NCI-H69 (cell line): ENCODE results near the gene GREB1L.
"Not testable (repeated sequence)": the region's sequence is repeated elsewhere in the genome, so short reads cannot be mapped to it uniquely, and the experiment has no call there.

Experiments
- DNase-seq: peaks from one replicate; lab custom pipeline; 2025; lab: John Stamatoyannopoulos, UW

Gene GREB1L

DNA sequence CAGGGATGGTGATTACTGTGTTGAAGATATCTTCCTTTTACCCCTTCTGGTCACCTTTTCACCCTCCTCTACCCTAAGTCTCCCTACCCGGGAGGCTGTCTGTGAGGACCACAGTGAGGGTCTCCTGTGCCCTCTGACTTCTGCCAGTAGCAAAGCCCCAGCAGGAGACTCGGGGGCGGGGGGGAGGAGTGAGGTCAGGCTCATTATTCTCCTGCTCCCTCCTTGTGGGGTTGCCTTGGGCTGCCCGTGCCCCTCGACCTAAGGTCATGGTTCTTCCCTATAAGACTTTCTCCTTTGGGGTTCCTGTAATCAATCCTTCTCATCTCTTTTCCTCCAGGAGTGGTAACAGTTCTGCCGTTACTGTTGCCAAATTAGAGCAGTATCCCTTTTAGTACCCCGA lies 65.5 kb downstream of the GREB1L start:
- DNase-seq = no peak

- no peak for DNase-seq
These were observed 67.2 kb downstream of the GREB1L start for GRCh38 chr18:21309248-21309647.

DNA sequence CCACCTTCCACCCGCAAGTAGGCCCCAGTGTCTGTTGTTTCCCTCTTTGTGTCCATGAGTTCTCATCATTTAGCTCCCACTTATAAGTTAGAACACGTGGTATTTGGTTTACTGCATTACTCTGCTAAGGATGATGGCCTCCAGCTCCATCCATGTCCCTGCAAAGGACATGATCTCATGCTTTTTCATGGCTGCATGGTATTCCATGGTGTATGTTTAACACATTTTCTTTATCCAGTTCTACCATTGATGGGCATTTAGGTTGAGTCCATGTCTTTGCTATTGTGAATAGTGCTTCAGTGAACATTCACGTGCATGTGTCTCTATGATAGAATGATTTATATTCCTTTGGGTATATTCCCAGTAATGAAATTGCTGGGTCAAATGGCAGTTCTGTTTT lies 69.9 kb downstream of the GREB1L start:
- not testable (repeated sequence) for DNase-seq

DNA sequence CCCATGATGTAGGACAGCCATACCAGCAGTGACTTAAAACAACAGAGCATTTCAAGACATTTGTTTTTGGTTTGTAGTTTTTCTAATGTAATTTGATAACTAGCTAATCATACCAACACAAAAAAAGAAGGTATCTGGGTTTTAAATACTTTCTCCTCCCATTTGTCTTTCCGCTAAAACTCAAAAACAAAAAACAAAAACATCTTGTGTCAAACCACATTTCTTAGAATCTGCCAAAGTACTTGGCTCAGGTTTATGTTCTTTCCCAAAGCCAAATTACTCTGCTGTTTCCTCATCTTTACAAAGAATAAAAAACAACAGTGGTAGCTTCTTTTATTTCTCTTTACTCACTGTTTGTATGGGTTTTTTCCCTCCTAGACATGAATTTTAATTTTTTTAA lies 71.5 kb downstream of the GREB1L start:
- DNase-seq = no peak

DNA sequence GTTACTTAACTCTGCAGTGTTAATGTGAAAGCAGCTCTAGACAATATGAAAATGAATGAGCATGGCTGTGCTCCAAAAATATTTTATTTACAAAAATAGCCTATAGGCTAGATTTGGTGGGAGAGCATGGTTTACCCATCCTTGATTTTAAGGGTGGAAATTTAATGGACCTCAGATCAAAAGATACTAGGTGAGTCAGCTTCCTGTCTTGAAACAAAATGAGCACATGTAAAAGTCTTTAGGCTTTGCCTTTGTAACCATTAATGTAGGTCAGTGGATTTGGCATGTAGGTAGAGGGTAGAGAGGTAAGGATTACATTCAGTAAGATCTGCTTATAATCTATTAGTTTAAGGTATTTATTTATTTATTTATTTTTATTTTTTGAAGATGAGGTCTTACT lies 72.7 kb downstream of the GREB1L start:
- DNase-seq = peak; percentile 44

DNA sequence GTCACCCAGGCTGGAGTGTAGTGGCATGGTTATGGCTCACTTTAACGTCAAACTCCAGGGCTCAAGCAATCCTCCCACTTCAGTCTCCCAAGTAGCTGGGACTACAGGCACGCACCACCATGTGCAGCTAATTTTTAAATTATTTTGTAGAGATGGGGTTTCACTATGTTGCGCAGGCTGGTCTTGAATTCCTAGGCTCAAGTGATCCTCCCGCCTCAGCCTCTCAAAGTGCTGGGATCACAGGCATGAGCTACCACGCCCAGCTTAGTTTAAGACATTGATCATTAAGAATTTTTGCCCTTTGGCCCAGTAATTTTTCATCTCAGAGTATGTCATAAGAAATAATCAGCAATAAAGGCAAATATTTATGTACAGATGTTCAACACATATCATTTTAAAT lies 73.1 kb downstream of the GREB1L start:
- DNase-seq = not testable (repeated sequence)

- peak; percentile 25 for DNase-seq
These were observed 73.7 kb downstream of the GREB1L start for GRCh38 chr18:21315741-21316197.

- DNase-seq = no peak
These were observed 74.3 kb downstream of the GREB1L start for GRCh38 chr18:21316296-21316695.

DNA sequence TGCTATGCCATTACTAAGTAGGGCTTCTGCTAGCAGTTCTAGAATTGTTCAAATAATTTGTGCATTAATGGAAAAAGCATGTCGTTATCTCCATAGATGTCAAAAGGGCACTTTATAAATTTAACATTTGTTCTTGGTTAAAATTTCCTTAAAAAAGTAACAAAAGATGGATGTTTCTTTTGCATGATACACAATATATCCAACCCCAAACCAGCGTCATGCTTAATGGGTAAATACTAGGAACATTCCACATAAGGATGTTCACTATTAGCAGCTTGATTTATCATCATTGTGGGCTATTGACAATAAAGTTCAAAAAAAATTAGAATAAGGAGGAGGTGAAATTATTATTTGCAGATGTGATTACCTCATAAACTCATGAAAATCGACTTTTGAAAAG lies 79.7 kb downstream of the GREB1L start:
- DNase-seq = no peak

DNA sequence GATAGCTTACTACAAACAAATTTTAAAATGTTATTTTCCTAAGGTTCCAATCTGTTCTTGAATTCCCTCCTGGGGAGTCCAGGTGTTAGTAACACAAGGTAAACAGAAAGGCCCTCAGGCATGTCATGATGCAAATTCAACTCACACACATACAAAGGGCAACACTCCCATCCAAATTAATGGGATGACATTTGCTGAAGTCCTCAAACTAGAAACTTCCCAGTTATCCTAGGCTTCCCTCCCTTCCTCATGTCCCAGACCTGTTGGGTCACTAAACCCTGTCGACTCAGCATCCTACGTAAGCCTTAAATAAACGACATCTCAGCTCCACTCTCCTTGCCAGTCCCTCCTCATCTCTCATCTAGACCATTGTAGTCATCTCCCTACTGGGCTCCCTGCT lies 85.1 kb downstream of the GREB1L start:
- DNase-seq = peak; percentile 93

DNA sequence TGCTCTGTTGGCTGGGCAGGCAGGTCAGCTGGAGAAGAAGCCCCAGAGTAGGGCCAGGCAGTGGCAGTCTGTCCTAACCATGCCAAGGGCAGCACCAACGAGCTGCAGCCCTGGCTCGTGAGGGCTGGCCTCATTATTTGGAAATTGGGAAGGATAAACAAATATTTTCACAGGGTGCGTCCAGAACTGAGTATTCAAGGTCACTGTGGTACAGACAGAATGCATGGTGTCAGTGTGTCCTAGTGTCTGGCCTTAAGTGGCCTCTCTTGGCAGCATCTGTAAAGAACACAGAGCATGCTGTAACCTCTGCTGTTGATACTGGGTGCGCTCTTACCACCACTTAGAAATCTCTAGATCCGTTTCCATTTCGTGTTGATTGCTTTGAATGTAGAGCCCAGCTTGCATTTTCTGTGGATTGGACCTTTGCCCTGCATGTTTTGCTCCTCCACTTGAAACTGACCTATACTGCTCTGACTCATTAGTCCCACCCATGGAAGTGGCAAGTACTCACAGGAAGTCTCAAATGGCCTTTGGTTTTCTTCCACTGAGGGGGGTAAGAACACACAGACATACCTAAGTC lies 88.2 kb downstream of the GREB1L start:
- peak; percentile 58 for DNase-seq

GRCh38 chr18:21331065-21331464 lies 89.0 kb downstream of the GREB1L start:
- peak; percentile 30 for DNase-seq

GRCh38 chr18:21335927-21336488 lies 94.0 kb downstream of the GREB1L start:
- no peak for DNase-seq

- no peak for DNase-seq
These were observed 94.8 kb downstream of the GREB1L start for GRCh38 chr18:21336846-21337245.

DNA sequence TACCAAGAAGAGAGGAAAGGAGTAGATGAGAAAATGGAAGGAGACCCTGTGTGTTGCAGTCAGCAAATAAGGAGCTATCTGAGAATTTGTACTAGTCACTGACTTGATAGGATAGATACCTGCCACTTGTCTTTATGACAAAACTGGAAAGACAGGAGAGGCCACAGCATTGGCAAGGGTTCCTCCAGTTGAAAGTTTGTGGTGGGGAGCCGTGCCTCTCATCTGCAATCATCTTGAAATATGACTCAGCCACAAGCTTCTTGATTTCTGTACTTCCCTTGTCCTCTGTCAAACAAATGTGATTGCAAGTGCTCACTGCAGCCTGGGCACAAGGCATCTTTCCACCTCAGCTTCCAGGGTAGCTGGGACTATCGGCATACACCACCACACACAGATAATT lies 99.1 kb downstream of the GREB1L start:
- no peak for DNase-seq

GRCh38 chr18:21342372-21342771 lies 100.3 kb downstream of the GREB1L start:
- peak; percentile 73 for DNase-seq

- DNase-seq = no peak
These were observed 102.8 kb downstream of the GREB1L start for GRCh38 chr18:21344860-21345259.

DNA sequence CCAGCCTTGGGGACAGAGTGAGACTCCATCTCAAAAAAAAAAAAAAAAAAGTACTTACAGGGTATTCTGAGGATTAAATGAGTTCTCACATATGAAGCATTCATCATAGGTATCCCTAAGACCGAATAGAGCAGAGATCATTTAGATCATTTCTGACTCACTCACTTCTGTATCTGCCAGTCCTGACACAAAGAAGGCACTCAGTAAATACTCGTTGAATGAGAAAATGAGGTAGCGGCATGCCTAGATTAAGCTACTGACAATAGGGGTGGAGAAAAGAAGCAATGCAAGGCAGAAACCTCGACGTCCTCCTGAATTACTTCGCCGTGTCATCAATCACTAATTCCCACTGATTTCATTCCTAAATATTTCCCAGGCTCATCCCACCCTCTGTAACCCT lies 103.8 kb downstream of the GREB1L start:
- DNase-seq = peak; percentile 29

DNA sequence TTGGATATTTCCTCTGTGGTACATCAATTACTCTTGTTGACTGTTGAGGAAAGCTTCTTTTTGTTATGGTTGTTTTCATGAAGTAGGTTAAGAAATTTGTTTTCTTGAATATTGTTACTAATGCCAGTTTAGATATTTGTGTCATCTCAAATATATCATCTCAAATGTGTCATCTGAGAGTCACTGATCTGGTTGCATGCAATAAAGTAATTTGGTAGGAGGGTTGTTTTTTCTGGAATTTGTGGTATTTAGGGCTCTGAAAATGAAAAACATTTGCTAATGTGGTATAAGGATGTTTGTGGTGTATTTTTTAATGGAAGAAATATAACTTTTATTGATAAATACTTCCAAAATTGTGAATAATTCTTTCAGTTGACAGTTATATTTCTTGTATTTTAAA lies 117.7 kb downstream of the GREB1L start:
- DNase-seq = no peak

- peak; percentile 99 for DNase-seq
These were observed 119.4 kb downstream of the GREB1L start for GRCh38 chr18:21361307-21361880.

GRCh38 chr18:21362831-21363230 lies 120.8 kb downstream of the GREB1L start:
- DNase-seq = peak; percentile 96

- peak; percentile 92 for DNase-seq
These were observed 121.3 kb downstream of the GREB1L start for GRCh38 chr18:21363348-21363747.

- peak; percentile 77 for DNase-seq
These were observed 122.4 kb downstream of the GREB1L start for GRCh38 chr18:21364471-21364870.

- peak; percentile 60 for DNase-seq
These were observed 124.9 kb downstream of the GREB1L start for GRCh38 chr18:21366896-21367295.
